ENCODE data around the gene KLRF1. TPM values are rescaled to one million over a fixed set of nuclear protein-coding genes. Genes with fewer than 3 reads are reported as not detected.

KLRF1 gene
- total RNA-seq, 6 experiments from 2014 or later = 0.65 to 1.4 (median 0.90) TPM; not detected in 2

- intact Hi-C loops (cut with DNase I) = no loop called here
- Histone ChIP-seq H3K4me3 (no peak overlapping the region), H3K9me3 (no peaks in the 10 kb centered on the region), H3K36me3 (no peaks in the 10 kb centered on the region), H3K27ac (no peak overlapping the region), H3K4me1 (no peaks in the 10 kb centered on the region), H3K27me3 (no peaks in the 10 kb centered on the region)
- no peak for TF ChIP-seq POLR2A (IDR thresholded peaks at IDR 0.05)
- TF ChIP-seq, protein P1, sequence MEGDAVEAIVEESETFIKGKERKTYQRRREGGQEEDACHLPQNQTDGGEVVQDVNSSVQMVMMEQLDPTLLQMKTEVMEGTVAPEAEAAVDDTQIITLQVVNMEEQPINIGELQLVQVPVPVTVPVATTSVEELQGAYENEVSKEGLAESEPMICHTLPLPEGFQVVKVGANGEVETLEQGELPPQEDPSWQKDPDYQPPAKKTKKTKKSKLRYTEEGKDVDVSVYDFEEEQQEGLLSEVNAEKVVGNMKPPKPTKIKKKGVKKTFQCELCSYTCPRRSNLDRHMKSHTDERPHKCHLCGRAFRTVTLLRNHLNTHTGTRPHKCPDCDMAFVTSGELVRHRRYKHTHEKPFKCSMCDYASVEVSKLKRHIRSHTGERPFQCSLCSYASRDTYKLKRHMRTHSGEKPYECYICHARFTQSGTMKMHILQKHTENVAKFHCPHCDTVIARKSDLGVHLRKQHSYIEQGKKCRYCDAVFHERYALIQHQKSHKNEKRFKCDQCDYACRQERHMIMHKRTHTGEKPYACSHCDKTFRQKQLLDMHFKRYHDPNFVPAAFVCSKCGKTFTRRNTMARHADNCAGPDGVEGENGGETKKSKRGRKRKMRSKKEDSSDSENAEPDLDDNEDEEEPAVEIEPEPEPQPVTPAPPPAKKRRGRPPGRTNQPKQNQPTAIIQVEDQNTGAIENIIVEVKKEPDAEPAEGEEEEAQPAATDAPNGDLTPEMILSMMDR (IDR thresholded peaks at IDR 0.05) = no peak
- DNase-seq (no peak), ATAC-seq (no peak)
- 35% methylated on average over 2 of the region's 2 CpGs for WGBS (ENCODE audit: insufficient coverage, low coverage, low lambda C conversion rate, missing lambda C conversion rate)
Measured at GRCh38 chr12:9810671-9811070, 16.6 kb upstream of the KLRF1 start.

- Histone ChIP-seq H3K4me1 (no peaks in the 10 kb centered on the region), H3K9me3 (no peaks in the 10 kb centered on the region), H3K27ac (no peak overlapping the region), H3K27me3 (no peaks in the 10 kb centered on the region), H3K36me3 (no peaks in the 10 kb centered on the region), H3K4me3 (no peak overlapping the region)
- DNase-seq = no peak
- 74% methylated on average over 5 of the region's 5 CpGs for WGBS (ENCODE audit: insufficient coverage, low coverage, low lambda C conversion rate, missing lambda C conversion rate)
- no peak for ATAC-seq
- intact Hi-C loops (cut with DNase I) = no loop called here
- TF ChIP-seq, protein P1 (IDR thresholded peaks at IDR 0.05) = no peak
- TF ChIP-seq POLR2A (IDR thresholded peaks at IDR 0.05) = no peak
Measured at GRCh38 chr12:9811621-9812020, 15.7 kb upstream of the KLRF1 start.

DNA sequence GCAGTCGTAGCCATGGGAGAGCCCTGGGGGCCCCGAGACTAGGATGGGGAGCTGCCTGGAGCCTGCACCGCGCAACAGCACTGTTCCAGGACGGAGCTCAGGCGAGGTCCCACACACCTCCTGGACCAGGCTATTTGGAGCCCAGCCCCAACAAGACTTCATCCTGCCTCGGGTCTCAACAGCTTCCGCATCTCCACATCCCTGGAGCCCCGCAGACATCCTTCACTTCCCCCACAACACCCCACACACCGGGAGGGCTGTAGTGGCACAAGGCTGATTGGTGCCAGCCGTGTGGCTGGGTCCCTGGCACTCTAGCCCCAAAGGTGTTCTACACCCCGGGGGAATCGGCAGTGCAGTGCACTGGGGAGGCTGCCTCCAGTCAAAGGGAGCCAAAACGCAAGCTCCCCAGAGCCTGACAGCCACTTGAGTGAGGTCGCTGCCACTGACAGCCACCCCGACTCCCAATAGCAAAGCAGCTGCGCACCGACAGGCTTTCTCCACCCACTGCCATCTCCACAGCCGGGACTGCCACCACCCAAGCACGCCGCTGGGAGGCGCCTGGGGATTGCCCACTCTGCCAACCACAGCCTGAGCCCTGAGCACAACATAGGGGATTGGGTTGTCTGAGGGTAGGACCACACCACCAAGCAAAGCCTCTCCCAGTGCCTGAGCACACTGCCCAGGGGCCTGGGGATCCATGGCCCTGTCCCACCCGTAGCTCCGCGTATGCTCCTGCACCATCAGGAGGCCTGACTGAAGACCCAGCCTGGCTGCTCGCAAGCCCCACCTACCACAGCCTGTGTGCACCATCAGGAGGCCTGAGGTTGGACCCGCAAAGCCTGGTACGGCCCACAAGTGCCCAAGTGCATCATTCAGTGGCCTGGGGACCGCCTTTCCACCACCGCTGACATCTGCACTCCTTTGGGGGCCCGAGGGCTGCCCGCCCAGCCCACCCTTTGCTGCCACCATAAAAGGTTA, 13.2 kb upstream of the KLRF1 start:
- WGBS (ENCODE audit: insufficient coverage, low coverage, low lambda C conversion rate, missing lambda C conversion rate) = 41% methylated on average over 12 of the region's 32 CpGs
- DNase-seq (peak; percentile 81 to 91 (median 88)), ATAC-seq (peak; percentile 99 to 100 (median 99))
- Histone ChIP-seq H3K36me3 (no peaks in the 10 kb centered on the region), H3K27me3 (no peaks in the 10 kb centered on the region), H3K4me3 (peak overlapping the region; percentile 21 to 35 (median 29)), H3K4me1 (no peaks in the 10 kb centered on the region), H3K27ac (no peak overlapping the region), H3K9me3 (no peaks in the 10 kb centered on the region)
- TF ChIP-seq POLR2A (IDR thresholded peaks at IDR 0.05) = no peak
- TF ChIP-seq, protein P1 (IDR thresholded peaks at IDR 0.05) = peak; percentile 90 to 95 (median 94)
- intact Hi-C loops (cut with DNase I) = no loop called here

DNA sequence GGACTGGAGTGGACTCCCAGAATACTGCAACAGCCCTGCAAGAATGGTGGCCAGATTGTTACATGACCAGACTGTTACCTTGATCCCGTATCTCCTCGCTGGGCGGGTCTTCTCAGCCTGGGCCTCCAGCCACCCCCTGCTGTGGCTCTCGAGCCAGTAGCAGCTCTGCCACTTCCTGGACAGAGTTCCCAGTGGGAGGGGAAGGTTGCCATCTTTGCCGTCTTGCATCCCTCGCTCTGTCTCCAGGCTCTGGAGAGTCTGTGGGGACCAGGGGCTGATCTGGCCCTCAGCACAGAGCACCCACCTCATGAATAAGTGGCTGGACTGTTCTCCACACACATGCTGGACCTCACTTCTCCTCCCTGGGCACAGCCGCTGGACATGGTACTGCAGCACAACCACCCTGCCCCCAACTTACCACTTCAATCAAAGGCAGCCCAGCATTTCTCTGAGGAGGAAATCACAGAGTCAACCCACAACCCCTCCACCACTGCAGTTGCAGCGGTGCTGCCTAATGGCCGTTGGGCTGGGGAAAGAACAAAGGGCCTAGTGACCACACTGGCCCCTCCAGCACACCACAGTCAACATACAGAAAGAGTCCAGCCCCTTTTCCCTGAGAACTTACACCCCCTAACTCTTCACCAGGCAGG, 6.9 kb upstream of the KLRF1 start:
- intact Hi-C loops (cut with DNase I) = no loop called here
- WGBS (ENCODE audit: insufficient coverage, low coverage, low lambda C conversion rate, missing lambda C conversion rate) = 73% methylated on average over 2 of the region's 9 CpGs
- no peaks in the 10 kb centered on the region for H3K27me3 ChIP-seq

More for the DNA sequence above, 6.9 kb upstream of the KLRF1 start:
- H3K36me3 ChIP-seq = no peaks in the 10 kb centered on the region
- H3K9me3 ChIP-seq = no peaks in the 10 kb centered on the region
- H3K4me1 ChIP-seq = no peaks in the 10 kb centered on the region
- DNase-seq (no peak), ATAC-seq (peak in 1 of 4 donors; percentile 19)
- no peak for TF ChIP-seq POLR2A (IDR thresholded peaks at IDR 0.05)
- TF ChIP-seq, protein P1 (IDR thresholded peaks at IDR 0.05) = no peak
- no peak overlapping the region for H3K27ac ChIP-seq
- no peak overlapping the region for H3K4me3 ChIP-seq
